GM20000 (cell line): ENCODE results near the gene RPL5.

Source experiments
- DNase-seq: peaks from one replicate; pipeline ENCODE4 v3.0.0; 2012; ENCODE audit warnings: low spot score
- CTCF ChIP-seq: IDR thresholded peaks from 2 replicates; pipeline ENCODE4 v1.5.1; 2012; ENCODE audit warnings: mild to moderate bottlenecking, control low read depth; ENCODE audit errors: extremely low read depth, missing control alignments

RPL5 gene

GRCh38 chr1:92822879-92823278 lies 9.0 kb upstream of the RPL5 start:
- no peak for TF ChIP-seq CTCF
- no peak for DNase-seq

GRCh38 chr1:92826792-92827191 lies 5.0 kb upstream of the RPL5 start:
- TF ChIP-seq CTCF: no peak
- no peak for DNase-seq

- DNase-seq: peak; percentile 17
- TF ChIP-seq CTCF: no peak
These were observed 475 bp upstream of the RPL5 start for GRCh38 chr1:92831368-92831761.

GRCh38 chr1:92832537-92833114 lies 786 bp downstream of the RPL5 start:
- TF ChIP-seq CTCF: no peak
- DNase-seq: no peak

- no peak for DNase-seq
These were observed 2.0 kb downstream of the RPL5 start for GRCh38 chr1:92833840-92834239.

GRCh38 chr1:92834617-92835016 lies 2.8 kb downstream of the RPL5 start:
- no peak for DNase-seq

More at GRCh38 chr1:92833840-92834239, 2.0 kb downstream of the RPL5 start:
- TF ChIP-seq CTCF: no peak

GRCh38 chr1:92837062-92837461 lies 5.2 kb downstream of the RPL5 start:
- no peak for TF ChIP-seq CTCF
- no peak for DNase-seq

More at GRCh38 chr1:92834617-92835016, 2.8 kb downstream of the RPL5 start:
- TF ChIP-seq CTCF: no peak
